Type B pancreatic cell (in vitro differentiated cells): ENCODE results near the gene POLRMT. TPM values are rescaled to one million over a fixed set of nuclear protein-coding genes. Genes with fewer than 3 reads are reported as not detected.

Experiments used
- DNase-seq: peaks from one replicate; pipeline ENCODE4 v3.0.0; 2021; ENCODE audit warnings: mixed read lengths; ENCODE audit not compliant: unreplicated experiment; ENCODE audit errors: extremely low spot score
- H3K27ac Mint-ChIP-seq: 2 replicates; pipeline ENCODE4 v1.8.0; 2021; ENCODE audit warnings: mild to moderate bottlenecking, mixed read lengths
- H3K27me3 Mint-ChIP-seq: 2 replicates; pipeline ENCODE4 v1.8.0; 2021; ENCODE audit warnings: mixed read lengths
- H3K36me3 Mint-ChIP-seq: 2 replicates; pipeline ENCODE4 v1.8.0; 2021; ENCODE audit warnings: mixed read lengths
- H3K4me1 Mint-ChIP-seq: one replicate; pipeline ENCODE4 v1.8.0; 2021; ENCODE audit warnings: mixed read lengths; ENCODE audit not compliant: unreplicated experiment
- H3K4me3 Mint-ChIP-seq: 2 replicates; pipeline ENCODE4 v1.8.0; 2021; ENCODE audit warnings: mild to moderate bottlenecking, mixed read lengths
- H3K9me3 Mint-ChIP-seq: 2 replicates; pipeline ENCODE4 v1.8.0; 2021; ENCODE audit warnings: mixed read lengths
- CTCF ChIP-seq: fragments of 200-600 bp; sonication (generic); conservative IDR thresholded peaks from 2 replicates; pipeline ENCODE4 v1.5.0; 2021; ENCODE audit warnings: antibody characterized with exemption, mild to moderate bottlenecking
- total RNA-seq: library from RNA; stranded (reverse); gene quantifications from 2 replicates; pipeline ENCODE4 v1.2.1, GENCODE V29; 2021; ENCODE audit warnings: low replicate concordance

The POLRMT gene
- total RNA-seq, 1 donor from 2014 or later: 59.8 TPM

- TF ChIP-seq CTCF: no peak
- Mint-ChIP-seq H3K4me1 (peaks cover 17% of the 10 kb centered on the region), H3K36me3 (no peaks in the 10 kb centered on the region), H3K27me3 (no peaks in the 10 kb centered on the region), H3K27ac (peak overlapping the region; percentile 88), H3K9me3 (no peaks in the 10 kb centered on the region), H3K4me3 (peak overlapping the region; percentile 51)
- no peak for DNase-seq
These were observed 25.8 kb upstream of the POLRMT start for GRCh38 chr19:658916-659839.

- TF ChIP-seq CTCF: no peak
- DNase-seq: no peak
- Mint-ChIP-seq H3K27ac (no peak overlapping the region), H3K9me3 (no peaks in the 10 kb centered on the region), H3K36me3 (no peaks in the 10 kb centered on the region), H3K4me3 (no peak overlapping the region), H3K27me3 (no peaks in the 10 kb centered on the region), H3K4me1 (peaks cover 17% of the 10 kb centered on the region)
These were observed 24.9 kb upstream of the POLRMT start for GRCh38 chr19:658059-658839.

GRCh38 chr19:657611-658010, 24.3 kb upstream of the POLRMT start:
- Mint-ChIP-seq H3K9me3 (no peaks in the 10 kb centered on the region), H3K27me3 (no peaks in the 10 kb centered on the region), H3K27ac (no peak overlapping the region), H3K36me3 (no peaks in the 10 kb centered on the region), H3K4me1 (peaks cover 17% of the 10 kb centered on the region), H3K4me3 (no peak overlapping the region)
- DNase-seq: no peak
- TF ChIP-seq CTCF: no peak

GRCh38 chr19:656751-657559, 23.6 kb upstream of the POLRMT start:
- DNase-seq: no peak
- Mint-ChIP-seq H3K4me3 (no peak overlapping the region), H3K9me3 (no peaks in the 10 kb centered on the region), H3K27ac (no peak overlapping the region), H3K4me1 (peaks cover 17% of the 10 kb centered on the region), H3K27me3 (no peaks in the 10 kb centered on the region), H3K36me3 (no peaks in the 10 kb centered on the region)
- TF ChIP-seq CTCF: no peak

- DNase-seq: no peak
- H3K9me3 Mint-ChIP-seq: no peaks in the 10 kb centered on the region
- H3K27me3 Mint-ChIP-seq: no peaks in the 10 kb centered on the region
- peaks cover 6% of the 10 kb centered on the region for H3K4me1 Mint-ChIP-seq
- no peak overlapping the region for H3K4me3 Mint-ChIP-seq
- no peaks in the 10 kb centered on the region for H3K36me3 Mint-ChIP-seq
- H3K27ac Mint-ChIP-seq: no peak overlapping the region
- no peak for TF ChIP-seq CTCF
These were observed 22.4 kb upstream of the POLRMT start for GRCh38 chr19:655691-656090.
